Endothelial cell of umbilical vein (primary cell): Measurements from ENCODE around the gene GPRC5D. TPM values are rescaled to one million over a fixed set of nuclear protein-coding genes. Genes with fewer than 3 reads are reported as not detected.

ENCODE experiments used
- BruUV-seq: library from RNA; stranded (reverse); fragments of 400-500 nt; replicated peaks from 2 replicates; lab custom pipeline; 2021; lab: Mats Ljungman, UMichigan
- CTCF ChIA-PET: fragments of 300-600, 350-600 bp; sonication (Branson Sonifier 250); formaldehyde crosslinking; loops from one replicate; lab custom pipeline; 2021; ENCODE audit warnings: antibody characterized with exemption, inconsistent platforms; lab: Charles Lee
- POLR2A ChIA-PET: fragments of 300-600, 350-600 bp; sonication (Branson Sonifier 250); formaldehyde crosslinking; loops from one replicate; lab custom pipeline; 2021; ENCODE audit warnings: antibody characterized with exemption, inconsistent platforms; lab: Charles Lee
- DNase-seq: peaks from one replicate; pipeline ENCODE4 v3.0.0-alpha.2; 2011; ENCODE audit warnings: low read depth, low spot score
- FAIRE-seq: peaks from 2 replicates; lab custom pipeline; 2011; peaks lifted over from hg19 to GRCh38; lab: Jason Lieb, UNC
- H2AFZ ChIP-seq: 2 replicates; pipeline ENCODE4 v1.6.0; 2012; ENCODE audit warnings: low read depth, low read length, control low read depth, inconsistent platforms
- H3K27ac ChIP-seq: 2 replicates; pipeline ENCODE4 v1.5.1; 2011; ENCODE audit warnings: low read depth, mild to moderate bottlenecking, control low read depth, low read length, moderate library complexity; ENCODE audit not compliant: insufficient read depth
- H3K27me3 ChIP-seq, 2 experiments: 2 replicates each; pipeline versions ENCODE4 v1.6.0 to v1.6.1; 2011; ENCODE audit warnings: low read length in 2 of 2, mixed read lengths in 1 of 2; ENCODE audit not compliant: control insufficient read depth in 2 of 2, insufficient read depth in 2 of 2
- H3K36me3 ChIP-seq, 2 experiments: 2 replicates in 1 of 2; 3 replicates in 1 of 2; pipeline ENCODE4 v1.5.1; 2011; ENCODE audit warnings: low read length in 2 of 2, mild to moderate bottlenecking in 1 of 2, moderate library complexity in 1 of 2; ENCODE audit not compliant: control insufficient read depth in 2 of 2, insufficient read depth in 2 of 2; ENCODE audit errors: extremely low read depth in 1 of 2
- H3K4me1 ChIP-seq: 3 replicates; pipeline ENCODE4 v1.5.1; 2011; ENCODE audit warnings: mild to moderate bottlenecking, low read length; ENCODE audit not compliant: control insufficient read depth, insufficient read depth; ENCODE audit errors: extremely low read depth
- H3K4me2 ChIP-seq: 2 replicates; pipeline ENCODE4 v1.6.1; 2011; ENCODE audit warnings: low read length, control low read depth, mixed read lengths; ENCODE audit not compliant: insufficient read depth
- H3K4me3 ChIP-seq, 3 experiments: fragments of 200-600 bp in 1 of 3; sonication (generic), shearing (Covaris generic) in 1 of 3; replicated peaks in 1 of 3; 2 replicates each; pipeline ENCODE4 v1.5.1; 2011 to 2016; ENCODE audit warnings: control low read depth in 3 of 3, low read length in 3 of 3, mild to moderate bottlenecking in 2 of 3, inconsistent platforms in 1 of 3, low read depth in 1 of 3, moderate library complexity in 1 of 3; ENCODE audit not compliant: insufficient read depth in 1 of 3
- H3K79me2 ChIP-seq: 2 replicates; pipeline ENCODE4 v1.6.0; 2012; ENCODE audit warnings: low read length, inconsistent platforms; ENCODE audit not compliant: control insufficient read depth, insufficient read depth
- H3K9ac ChIP-seq: replicated peaks from 2 replicates; pipeline ENCODE3; 2011; ENCODE audit warnings: low read length, control low read depth; ENCODE audit not compliant: insufficient read depth; ENCODE audit errors: extremely low read depth
- H3K9me1 ChIP-seq: replicated peaks from 3 replicates; pipeline ENCODE4 v1.6.0; 2011; ENCODE audit warnings: mild to moderate bottlenecking, low read length; ENCODE audit not compliant: control insufficient read depth, insufficient read depth; ENCODE audit errors: extremely low read depth
- H3K9me3 ChIP-seq: replicated peaks from 2 replicates; pipeline ENCODE4 v1.5.1; 2012; ENCODE audit warnings: low read length, inconsistent platforms; ENCODE audit not compliant: control insufficient read depth, insufficient read depth
- H4K20me1 ChIP-seq: replicated peaks from 2 replicates; pipeline ENCODE3; 2011; ENCODE audit warnings: mild to moderate bottlenecking, low read length; ENCODE audit not compliant: control insufficient read depth, insufficient read depth; ENCODE audit errors: extremely low read depth
- EZH2 ChIP-seq: IDR thresholded peaks from 2 replicates; pipeline ENCODE4 v1.6.1; 2012; ENCODE audit warnings: borderline replicate concordance, low read depth, mild to moderate bottlenecking, moderate library complexity, low read length, inconsistent platforms; ENCODE audit not compliant: severe bottlenecking
- FOS ChIP-seq: IDR thresholded peaks from 2 replicates; pipeline ENCODE4 v1.6.1; 2011; ENCODE audit warnings: mild to moderate bottlenecking, low read length, moderate library complexity, borderline replicate concordance; ENCODE audit not compliant: insufficient read depth
- GATA2 ChIP-seq: IDR thresholded peaks from 2 replicates; pipeline ENCODE4 v1.7.0; 2011; ENCODE audit warnings: low read depth, mild to moderate bottlenecking, moderate library complexity, mixed read lengths, low read length; ENCODE audit not compliant: insufficient read length, insufficient read depth
- JUN ChIP-seq: IDR thresholded peaks from 2 replicates; pipeline ENCODE4 v1.6.1; 2011; ENCODE audit warnings: borderline replicate concordance, low read depth; ENCODE audit not compliant: insufficient read length, insufficient read depth
- MAX ChIP-seq: IDR thresholded peaks from 2 replicates; pipeline ENCODE4 v1.6.1; 2011; ENCODE audit not compliant: insufficient read depth, insufficient read length
- POLR2AphosphoS5 ChIP-seq: IDR thresholded peaks from 2 replicates; pipeline ENCODE4 v1.6.1; 2012; ENCODE audit warnings: low read depth, mild to moderate bottlenecking, control low read depth, low read length, moderate library complexity; ENCODE audit not compliant: insufficient read depth
- dilution Hi-C: fragments of 300-500 bp; cut with MboI; formaldehyde crosslinking; loops from one replicate; pipeline ENCODE4 v1.15.0; 2019; ENCODE audit warnings: low sequenced_read_pairs; ENCODE audit not compliant: extremely low pct_ligation_motif_present
- intact Hi-C: fragments of 100-400 bp; cut with micrococcal nuclease; formaldehyde crosslinking; loops from one replicate; pipeline ENCODE4 v1.10.0; 2022
- polyA plus RNA-seq, 4 experiments: library from polyadenylated mRNA; depleted of rRNA in 3 of 4; stranded (reverse) in 3 of 4; unstranded in 1 of 4; fragments of >200 nt; gene quantifications; 2 replicates each; pipeline versions ENCODE4 v1.2.1 to v1.2.3, GENCODE V29; 2011 to 2012; ENCODE audit warnings: missing spikeins in 1 of 4
- total RNA-seq: library from RNA; stranded (reverse); gene quantifications from 2 replicates; pipeline ENCODE4 v1.2.3, GENCODE V29; 2021

Gene GPRC5D
- total and polyA plus RNA-seq, 2 donors (not counting 3 experiments of a cell fraction or from before 2014, with no cell fraction given): not detected

- H3K27me3 ChIP-seq: no peaks in the 10 kb centered on the region
- H3K4me2 ChIP-seq: no peak overlapping the region
- H2AFZ ChIP-seq: no peak overlapping the region
- peaks cover 0 to 6% of the 10 kb centered on the region in 2 experiments for H3K36me3 ChIP-seq
- peaks cover 37% of the 10 kb centered on the region for H3K4me1 ChIP-seq
- no TSS peak for BruUV-seq
- H3K9me1 ChIP-seq: no peaks in the 10 kb centered on the region
- intact Hi-C loops: no loop called here
- FAIRE-seq: peak; percentile 43
- no peaks in the 10 kb centered on the region for H4K20me1 ChIP-seq
- H3K9ac ChIP-seq: no peak overlapping the region
- TF ChIP-seq FOS (peak; percentile 78), GATA2 (no peak), MAX (no peak), POLR2AphosphoS5 (no peak), JUN (peak; percentile 22), EZH2 (no peak)
- H3K79me2 ChIP-seq: no peaks in the 10 kb centered on the region
- no peak overlapping the region for H3K4me3 ChIP-seq
- POLR2A ChIA-PET: no interaction called here
- dilution Hi-C loops: no loop called here
- no peaks in the 10 kb centered on the region for H3K9me3 ChIP-seq
- H3K27ac ChIP-seq: peak overlapping the region; percentile 49
- CTCF ChIA-PET: interaction anchor here (0.6 to 3.6 kb wide), 27 partner anchors 8 to 533 kb away, joined by 3 to 40 read pairs (median 5); no protein-coding TSS in a partner anchor
- peak; percentile 46 for DNase-seq
Observed at GRCh38 chr12:12976366-12976765, 24.4 kb upstream of the GPRC5D start.
